Natural killer cell (primary cell): ENCODE results near the gene ETV4. TPM values are rescaled to one million over a fixed set of nuclear protein-coding genes. Genes with fewer than 3 reads are reported as not detected.

Experiments used
- ATAC-seq, 3 donors: fragments of 150-1000 bp in 2 of 3; fragments of 200-7000 bp in 1 of 3; cut with Tn5 transposase; 1 replicate in 1 of 3; 2 replicates in 2 of 3; pipeline ENCODE4 v1.10.0; 2021; ENCODE audit warnings: mild to moderate bottlenecking in 2 of 3, moderate library complexity in 2 of 3
- DNase-seq, 2 donors: peaks; one replicate each; pipeline versions ENCODE4 v3.0.0 to v3.0.0-alpha.2; 2013 to 2021; ENCODE audit warnings: mixed read lengths in 1 of 2
- H3K27ac ChIP-seq: one replicate; pipeline ENCODE4 v1.5.1; 2013; ENCODE audit warnings: mild to moderate bottlenecking, low read length
- H3K27me3 ChIP-seq: one replicate; pipeline ENCODE4 v1.6.1; 2013; ENCODE audit warnings: low read length; ENCODE audit not compliant: control insufficient read depth, insufficient read depth
- H3K36me3 ChIP-seq: one replicate; pipeline ENCODE4 v1.6.1; 2013; ENCODE audit warnings: low read length; ENCODE audit not compliant: control insufficient read depth, insufficient read depth
- H3K4me1 ChIP-seq: one replicate; pipeline ENCODE4 v1.6.1; 2013; ENCODE audit warnings: low read length; ENCODE audit not compliant: control insufficient read depth, insufficient read depth
- H3K4me3 ChIP-seq: one replicate; pipeline ENCODE4 v1.5.1; 2013; ENCODE audit warnings: low read length
- H3K9me3 ChIP-seq: one replicate; pipeline ENCODE4 v1.6.1; 2013; ENCODE audit warnings: low read length; ENCODE audit not compliant: control insufficient read depth, insufficient read depth
- H3K27ac Mint-ChIP-seq, 2 donors: one replicate each; pipeline ENCODE4 v1.8.0; 2022; ENCODE audit warnings: mild to moderate bottlenecking in 2 of 2, mixed read lengths in 2 of 2, moderate library complexity in 1 of 2
- H3K27me3 Mint-ChIP-seq, 2 donors: one replicate each; pipeline ENCODE4 v1.8.0; 2022; ENCODE audit warnings: low read depth in 2 of 2, mixed read lengths in 2 of 2
- H3K36me3 Mint-ChIP-seq: one replicate; pipeline ENCODE4 v1.8.0; 2022; ENCODE audit warnings: mixed read lengths
- H3K4me1 Mint-ChIP-seq, 2 donors: one replicate each; pipeline ENCODE4 v1.8.0; 2022; ENCODE audit warnings: mixed read lengths in 2 of 2
- H3K4me3 Mint-ChIP-seq: one replicate; pipeline ENCODE4 v1.8.0; 2022; ENCODE audit warnings: mild to moderate bottlenecking, moderate library complexity, mixed read lengths
- H3K9me3 Mint-ChIP-seq, 2 donors: one replicate each; pipeline ENCODE4 v1.8.0; 2022; ENCODE audit warnings: mixed read lengths in 2 of 2
- WGBS: methylation state at CpG from one replicate; pipeline ENCODE4 v1.1.7; 2013; ENCODE audit warnings: missing lambda C conversion rate; ENCODE audit not compliant: insufficient coverage; 5-methylcytosine and 5-hydroxymethylcytosine counted together
- intact Hi-C: fragments of 100-400 bp; cut with micrococcal nuclease; formaldehyde crosslinking; loops from one replicate; pipeline ENCODE4 v1.14.2; 2022
- total RNA-seq, 4 donors: library from RNA; stranded (reverse); fragments of 120-200 nt in 1 of 4; gene quantifications; one replicate each; pipeline versions ENCODE4 v1.2.3 to v1.2.4, GENCODE V29; 2013 to 2022
- TF ChIP-seq, protein P1 (sequence below): fragments of 200-600 bp; IDR thresholded peaks from one replicate; pipeline ENCODE4 v1.8.0; 2022; ENCODE audit warnings: antibody characterized with exemption

Gene ETV4
- total RNA-seq, 3 donors from 2014 or later (not counting 1 experiment from before 2014, with no cell fraction given): not detected

DNA sequence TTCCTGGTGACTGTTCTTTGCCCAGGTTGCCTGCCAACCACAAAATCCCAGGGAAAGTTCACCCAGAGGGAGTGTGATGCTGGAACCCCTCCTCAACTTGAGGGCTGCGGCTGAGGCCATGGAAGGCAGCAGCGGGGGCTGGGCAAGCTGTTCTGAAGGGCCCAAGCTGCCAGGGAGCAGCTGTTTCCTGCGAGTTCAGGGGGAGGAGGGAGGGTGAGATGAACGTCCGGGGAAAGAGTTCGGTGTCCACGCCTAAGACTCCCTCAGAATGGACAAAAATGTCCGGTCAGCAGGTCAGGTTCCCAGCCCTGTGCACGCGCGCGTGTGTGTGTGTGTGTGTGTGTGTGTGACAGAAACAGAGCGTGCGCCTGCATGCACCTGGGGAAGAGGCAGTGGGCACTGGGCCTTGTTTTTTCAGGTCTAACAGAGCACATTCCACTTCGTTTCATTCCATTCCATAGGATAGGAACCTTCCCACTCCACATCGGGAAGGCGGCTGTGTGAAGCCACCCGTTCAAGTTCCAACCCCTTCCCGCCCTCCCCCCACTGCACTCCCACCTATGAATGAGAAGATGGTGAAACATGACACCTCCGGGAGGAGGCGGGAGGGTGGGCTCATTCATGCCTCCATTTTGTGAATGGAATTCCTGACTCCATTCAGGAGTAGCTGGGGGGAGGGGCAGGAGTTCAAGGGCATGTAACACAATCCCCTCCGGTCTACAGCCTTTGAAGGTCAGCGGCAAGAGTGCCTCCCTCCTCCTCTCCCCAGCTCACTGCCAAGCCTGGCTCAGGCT, 15.7 kb downstream of the ETV4 start:
- Mint-ChIP-seq H3K27me3 (no peaks in the 10 kb centered on the region), H3K9me3 (no peaks in the 10 kb centered on the region), H3K4me1 (peaks cover 0 to 5% of the 10 kb centered on the region in 2 donors), H3K4me3 (no peak overlapping the region), H3K36me3 (no peaks in the 10 kb centered on the region), H3K27ac (no peak overlapping the region)
- ATAC-seq: no peak
- Histone ChIP-seq H3K4me1 (peaks cover 6% of the 10 kb centered on the region), H3K27ac (no peak overlapping the region), H3K36me3 (peaks cover 14% of the 10 kb centered on the region), H3K4me3 (no peak overlapping the region), H3K27me3 (no peaks in the 10 kb centered on the region), H3K9me3 (no peaks in the 10 kb centered on the region)
- WGBS: 56% methylated on average over 22 of the region's 23 CpGs
- intact Hi-C loops: no loop called here
- no peak for DNase-seq
- TF ChIP-seq, protein P1, sequence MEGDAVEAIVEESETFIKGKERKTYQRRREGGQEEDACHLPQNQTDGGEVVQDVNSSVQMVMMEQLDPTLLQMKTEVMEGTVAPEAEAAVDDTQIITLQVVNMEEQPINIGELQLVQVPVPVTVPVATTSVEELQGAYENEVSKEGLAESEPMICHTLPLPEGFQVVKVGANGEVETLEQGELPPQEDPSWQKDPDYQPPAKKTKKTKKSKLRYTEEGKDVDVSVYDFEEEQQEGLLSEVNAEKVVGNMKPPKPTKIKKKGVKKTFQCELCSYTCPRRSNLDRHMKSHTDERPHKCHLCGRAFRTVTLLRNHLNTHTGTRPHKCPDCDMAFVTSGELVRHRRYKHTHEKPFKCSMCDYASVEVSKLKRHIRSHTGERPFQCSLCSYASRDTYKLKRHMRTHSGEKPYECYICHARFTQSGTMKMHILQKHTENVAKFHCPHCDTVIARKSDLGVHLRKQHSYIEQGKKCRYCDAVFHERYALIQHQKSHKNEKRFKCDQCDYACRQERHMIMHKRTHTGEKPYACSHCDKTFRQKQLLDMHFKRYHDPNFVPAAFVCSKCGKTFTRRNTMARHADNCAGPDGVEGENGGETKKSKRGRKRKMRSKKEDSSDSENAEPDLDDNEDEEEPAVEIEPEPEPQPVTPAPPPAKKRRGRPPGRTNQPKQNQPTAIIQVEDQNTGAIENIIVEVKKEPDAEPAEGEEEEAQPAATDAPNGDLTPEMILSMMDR: no peak

DNA sequence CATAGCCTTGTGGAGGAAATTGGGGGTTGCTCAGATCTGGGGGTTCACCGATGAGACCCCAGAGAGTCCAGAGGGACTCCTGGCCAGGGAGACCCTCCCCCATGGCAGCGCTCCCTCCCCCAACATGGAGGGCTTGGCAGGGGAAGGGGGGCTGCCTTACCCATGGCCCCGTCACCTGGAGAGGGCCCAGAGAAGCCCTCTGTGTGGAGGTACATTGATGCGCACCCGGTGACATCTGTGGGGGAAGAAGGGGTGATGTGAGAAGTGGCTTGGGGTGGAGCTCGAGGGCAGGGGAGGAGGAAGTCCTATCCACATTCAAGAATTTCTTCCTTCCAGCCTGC, 16.2 kb downstream of the ETV4 start:
- Mint-ChIP-seq H3K36me3 (no peaks in the 10 kb centered on the region), H3K4me3 (no peak overlapping the region), H3K4me1 (peaks cover 0 to 5% of the 10 kb centered on the region in 2 donors), H3K27ac (no peak overlapping the region), H3K9me3 (no peaks in the 10 kb centered on the region), H3K27me3 (no peaks in the 10 kb centered on the region)
- peaks cover 6% of the 10 kb centered on the region for H3K4me1 ChIP-seq
- DNase-seq: no peak
- peaks cover 20% of the 10 kb centered on the region for H3K36me3 ChIP-seq
- ATAC-seq: no peak
- WGBS: 45% methylated on average over 5 of the region's 6 CpGs
- H3K4me3 ChIP-seq: no peak overlapping the region
- no peaks in the 10 kb centered on the region for H3K27me3 ChIP-seq
- H3K9me3 ChIP-seq: no peaks in the 10 kb centered on the region
- intact Hi-C loops: no loop called here
- no peak overlapping the region for H3K27ac ChIP-seq
- TF ChIP-seq, protein P1: no peak

DNA sequence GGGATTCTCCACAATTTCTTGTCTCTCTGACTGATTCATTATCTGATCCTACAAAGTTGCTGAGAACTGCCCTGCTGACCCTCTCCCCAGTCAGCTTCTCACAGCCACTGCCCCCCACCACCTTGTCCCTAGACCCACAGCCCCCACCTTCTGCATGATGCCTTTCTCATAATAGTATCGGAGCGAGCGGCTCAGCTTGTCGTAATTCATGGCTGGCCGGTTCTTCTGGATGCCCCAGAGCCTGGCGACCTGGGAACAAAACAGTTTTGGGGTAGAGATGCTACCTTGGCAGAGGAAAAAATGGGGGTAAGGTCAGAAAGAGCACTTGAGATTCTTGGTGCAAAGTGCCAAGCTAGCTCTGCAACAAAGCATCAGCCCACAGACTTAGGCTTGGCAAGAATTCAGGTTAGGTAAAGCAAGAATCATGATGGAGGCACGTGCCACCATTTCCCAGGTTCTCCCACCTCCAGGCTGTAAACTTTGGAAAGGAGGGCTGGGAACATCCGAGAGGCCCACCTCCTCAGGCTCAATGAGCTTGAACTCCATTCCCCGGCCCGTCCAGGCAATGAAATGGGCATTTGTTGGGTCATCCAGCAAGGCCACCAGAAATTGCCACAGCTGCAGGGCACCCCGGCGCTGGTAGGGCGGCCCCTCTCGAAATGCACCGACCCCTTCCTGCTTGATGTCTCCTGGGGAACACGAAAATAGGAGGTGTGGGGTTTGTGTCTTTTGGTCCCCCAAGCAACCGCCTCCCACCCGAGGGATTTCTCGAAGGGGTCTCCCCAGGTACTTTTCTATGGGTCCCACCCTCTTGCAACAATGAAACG, 16.9 kb downstream of the ETV4 start:
- no peaks in the 10 kb centered on the region for H3K27me3 Mint-ChIP-seq
- no peak overlapping the region for H3K27ac ChIP-seq
- whole genome bisulfite sequencing: 91% methylated on average over 20 of the region's 20 CpGs

More for the DNA sequence above, 16.9 kb downstream of the ETV4 start:
- Mint-ChIP-seq H3K27ac (no peak overlapping the region), H3K4me1 (peaks cover 0 to 5% of the 10 kb centered on the region in 2 donors), H3K36me3 (no peaks in the 10 kb centered on the region), H3K4me3 (no peak overlapping the region), H3K9me3 (no peaks in the 10 kb centered on the region)
- H3K36me3 ChIP-seq: peaks cover 26% of the 10 kb centered on the region
- TF ChIP-seq, protein P1: no peak
- no peaks in the 10 kb centered on the region for H3K27me3 ChIP-seq
- ATAC-seq: no peak
- no peaks in the 10 kb centered on the region for H3K9me3 ChIP-seq
- no peak for DNase-seq
- intact Hi-C loops: no loop called here
- H3K4me1 ChIP-seq: peaks cover 6% of the 10 kb centered on the region
- no peak overlapping the region for H3K4me3 ChIP-seq
